Measurements from ENCODE around the gene FIGLA.

DNA sequence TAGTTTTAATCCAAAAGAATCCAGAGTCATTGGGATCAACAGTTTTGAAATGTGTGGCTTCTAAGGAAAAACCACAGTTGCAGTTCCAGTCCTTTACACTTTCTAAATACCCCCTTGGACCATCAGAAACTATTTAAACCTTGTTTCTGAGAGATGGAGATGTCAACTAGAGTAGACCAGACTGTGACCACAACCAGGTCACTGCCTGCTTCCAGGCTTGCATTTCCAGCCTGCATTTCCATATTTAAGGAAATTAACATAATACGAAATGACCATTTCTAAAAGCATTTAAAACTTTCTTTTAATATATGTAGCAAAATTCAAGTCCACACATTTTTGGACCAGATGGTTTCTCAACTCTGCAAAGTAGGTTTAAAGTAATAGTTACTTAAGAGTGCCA lies 60.8 kb downstream of the FIGLA start:
- TF ChIP-seq, protein P1, sequence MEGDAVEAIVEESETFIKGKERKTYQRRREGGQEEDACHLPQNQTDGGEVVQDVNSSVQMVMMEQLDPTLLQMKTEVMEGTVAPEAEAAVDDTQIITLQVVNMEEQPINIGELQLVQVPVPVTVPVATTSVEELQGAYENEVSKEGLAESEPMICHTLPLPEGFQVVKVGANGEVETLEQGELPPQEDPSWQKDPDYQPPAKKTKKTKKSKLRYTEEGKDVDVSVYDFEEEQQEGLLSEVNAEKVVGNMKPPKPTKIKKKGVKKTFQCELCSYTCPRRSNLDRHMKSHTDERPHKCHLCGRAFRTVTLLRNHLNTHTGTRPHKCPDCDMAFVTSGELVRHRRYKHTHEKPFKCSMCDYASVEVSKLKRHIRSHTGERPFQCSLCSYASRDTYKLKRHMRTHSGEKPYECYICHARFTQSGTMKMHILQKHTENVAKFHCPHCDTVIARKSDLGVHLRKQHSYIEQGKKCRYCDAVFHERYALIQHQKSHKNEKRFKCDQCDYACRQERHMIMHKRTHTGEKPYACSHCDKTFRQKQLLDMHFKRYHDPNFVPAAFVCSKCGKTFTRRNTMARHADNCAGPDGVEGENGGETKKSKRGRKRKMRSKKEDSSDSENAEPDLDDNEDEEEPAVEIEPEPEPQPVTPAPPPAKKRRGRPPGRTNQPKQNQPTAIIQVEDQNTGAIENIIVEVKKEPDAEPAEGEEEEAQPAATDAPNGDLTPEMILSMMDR (IDR thresholded peaks at IDR 0.05 in 2 of 3, conservative IDR thresholded peaks at IDR 0.05 in 1 of 3; ENCODE audit: borderline replicate concordance in 1 of 3, insufficient read depth in 1 of 3, low read depth in 2 of 3, low read length in 2 of 3), result no peak
- TF ChIP-seq POLR2AphosphoS5 (IDR thresholded peaks at IDR 0.05; ENCODE audit: low read depth, low read length) (no peak), JUND (IDR thresholded peaks at IDR 0.05) (no peak), POLR2A (IDR thresholded peaks at IDR 0.05; ENCODE audit: borderline replicate concordance, extremely low read depth, insufficient read depth, insufficient read length) (no peak), EZH2phosphoT487 (IDR thresholded peaks at IDR 0.05; ENCODE audit: borderline replicate concordance) (no peak), CEBPB (IDR thresholded peaks at IDR 0.05; ENCODE audit: low read depth) (no peak), EZH2 (IDR thresholded peaks at IDR 0.05) (no peak), ELF1 (IDR thresholded peaks at IDR 0.05; ENCODE audit: borderline replicate concordance, low read depth) (no peak), ZNF274 (IDR thresholded peaks at IDR 0.05; ENCODE audit: low read depth, low read length) (no peak)
- TF ChIP-seq, protein P2, sequence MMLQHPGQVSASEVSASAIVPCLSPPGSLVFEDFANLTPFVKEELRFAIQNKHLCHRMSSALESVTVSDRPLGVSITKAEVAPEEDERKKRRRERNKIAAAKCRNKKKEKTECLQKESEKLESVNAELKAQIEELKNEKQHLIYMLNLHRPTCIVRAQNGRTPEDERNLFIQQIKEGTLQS (IDR thresholded peaks at IDR 0.05), result no peak
- TF ChIP-seq, protein P3, sequence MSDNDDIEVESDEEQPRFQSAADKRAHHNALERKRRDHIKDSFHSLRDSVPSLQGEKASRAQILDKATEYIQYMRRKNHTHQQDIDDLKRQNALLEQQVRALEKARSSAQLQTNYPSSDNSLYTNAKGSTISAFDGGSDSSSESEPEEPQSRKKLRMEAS (IDR thresholded peaks at IDR 0.05), result no peak
